Mesenchymal stem cell (in vitro differentiated cells and primary cell): ENCODE data around the gene SERPINB4.
A peak's percentile ranks its signal among the peaks of the same experiment; 100 is the strongest.
"Not testable (repeated sequence)": the region's sequence is repeated elsewhere in the genome, so short reads cannot be mapped to it uniquely, and the experiment has no call there.

Source experiments
- DNase-seq: peaks from one replicate; pipeline ENCODE4 v3.0.0-alpha.2; 2013
- H2AFZ ChIP-seq: one replicate; pipeline ENCODE4 v1.6.1; 2013; ENCODE audit warnings: low read depth, mild to moderate bottlenecking, control low read depth, inconsistent platforms, low read length, moderate library complexity
- H2AK5ac ChIP-seq: 2 replicates; pipeline ENCODE4 v1.6.1; 2013; ENCODE audit warnings: low read length, moderate library complexity, mild to moderate bottlenecking, inconsistent platforms; ENCODE audit not compliant: severe bottlenecking
- H2BK120ac ChIP-seq: one replicate; pipeline ENCODE4 v1.6.1; 2013; ENCODE audit warnings: low read depth, mild to moderate bottlenecking, inconsistent platforms, low read length, moderate library complexity
- H2BK12ac ChIP-seq, 2 experiments: one replicate each; pipeline ENCODE4 v1.6.1; 2013; ENCODE audit warnings: inconsistent platforms in 2 of 2, low read length in 2 of 2, mild to moderate bottlenecking in 2 of 2, moderate library complexity in 2 of 2, control low read depth in 1 of 2
- H2BK15ac ChIP-seq: one replicate; pipeline ENCODE4 v1.6.1; 2013; ENCODE audit warnings: mild to moderate bottlenecking, low read depth, inconsistent platforms; ENCODE audit not compliant: poor library complexity, severe bottlenecking
- H2BK5ac ChIP-seq: 2 replicates; pipeline ENCODE4 v1.6.1; 2013; ENCODE audit warnings: low read depth, mild to moderate bottlenecking, low read length, control low read depth, inconsistent platforms; ENCODE audit not compliant: poor library complexity, severe bottlenecking
- H3K14ac ChIP-seq, 2 experiments: one replicate each; pipeline ENCODE4 v1.6.1; 2013; ENCODE audit warnings: inconsistent platforms in 2 of 2, low read length in 2 of 2, control low read depth in 1 of 2, mild to moderate bottlenecking in 1 of 2, moderate library complexity in 1 of 2
- H3K18ac ChIP-seq, 2 experiments: one replicate each; pipeline ENCODE4 v1.6.1; 2013; ENCODE audit warnings: inconsistent platforms in 2 of 2, low read length in 2 of 2, control low read depth in 1 of 2, low read depth in 1 of 2, mild to moderate bottlenecking in 1 of 2
- H3K23ac ChIP-seq, 2 experiments: one replicate each; pipeline ENCODE4 v1.6.1; 2013; ENCODE audit warnings: inconsistent platforms in 2 of 2, low read length in 2 of 2, mild to moderate bottlenecking in 2 of 2, moderate library complexity in 2 of 2, control low read depth in 1 of 2
- H3K27ac ChIP-seq: 2 replicates; pipeline ENCODE4 v1.5.1; 2013; ENCODE audit warnings: mild to moderate bottlenecking, moderate library complexity, low read length, control low read depth, inconsistent platforms; ENCODE audit not compliant: poor library complexity, severe bottlenecking
- H3K27me3 ChIP-seq, 2 experiments: 2 replicates each; pipeline versions ENCODE4 v1.6.1 to v1.7.0; 2013; ENCODE audit warnings: low read length in 2 of 2, mild to moderate bottlenecking in 2 of 2, moderate library complexity in 2 of 2, control low read depth in 1 of 2, inconsistent platforms in 1 of 2; ENCODE audit not compliant: control insufficient read depth in 1 of 2, insufficient read depth in 1 of 2
- H3K36me3 ChIP-seq, 2 experiments: 2 replicates each; pipeline versions ENCODE4 v1.6.1 to v1.7.0; 2013; ENCODE audit warnings: low read length in 2 of 2, control low read depth in 1 of 2, inconsistent platforms in 1 of 2, low read depth in 1 of 2, mild to moderate bottlenecking in 1 of 2; ENCODE audit not compliant: insufficient read depth in 2 of 2, control insufficient read depth in 1 of 2
- H3K4ac ChIP-seq, 2 experiments: one replicate each; pipeline ENCODE4 v1.6.1; 2013; ENCODE audit warnings: inconsistent platforms in 2 of 2, low read length in 2 of 2, mild to moderate bottlenecking in 2 of 2, moderate library complexity in 2 of 2, control low read depth in 1 of 2, low read depth in 1 of 2
- H3K4me1 ChIP-seq: 2 replicates; pipeline ENCODE4 v1.6.1; 2013; ENCODE audit warnings: low read depth, low read length, control low read depth; ENCODE audit not compliant: control insufficient read depth, insufficient read depth
- H3K4me2 ChIP-seq: 2 replicates; pipeline ENCODE4 v1.6.1; 2013; ENCODE audit warnings: low read length, mild to moderate bottlenecking, inconsistent platforms; ENCODE audit not compliant: poor library complexity, severe bottlenecking
- H3K4me3 ChIP-seq, 2 experiments: 2 replicates each; pipeline versions ENCODE4 v1.5.1 to v1.7.0; 2013; ENCODE audit warnings: low read length in 2 of 2, mild to moderate bottlenecking in 2 of 2, control low read depth in 1 of 2, low read depth in 1 of 2; ENCODE audit not compliant: insufficient read depth in 1 of 2
- H3K79me1 ChIP-seq: replicated peaks from 2 replicates; pipeline ENCODE4 v1.6.1; 2013; ENCODE audit warnings: mild to moderate bottlenecking, control low read depth, low read length, inconsistent platforms; ENCODE audit not compliant: poor library complexity, severe bottlenecking
- H3K9ac ChIP-seq: 2 replicates; pipeline ENCODE4 v1.7.0; 2013; ENCODE audit warnings: mild to moderate bottlenecking, low read length, moderate library complexity
- H3K9me3 ChIP-seq: 2 replicates; pipeline ENCODE4 v1.7.0; 2013; ENCODE audit warnings: mild to moderate bottlenecking, low read length; ENCODE audit not compliant: control insufficient read depth
- H4K8ac ChIP-seq: one replicate; pipeline ENCODE4 v1.6.1; 2013; ENCODE audit warnings: inconsistent platforms, mild to moderate bottlenecking, low read length, moderate library complexity
- H4K91ac ChIP-seq: one replicate; pipeline ENCODE4 v1.6.1; 2013; ENCODE audit warnings: mild to moderate bottlenecking, low read length, inconsistent platforms
- WGBS: methylation state at CpG from one replicate; pipeline ENCODE4 v1.1.7; 2013; ENCODE audit warnings: mixed read lengths; 5-methylcytosine and 5-hydroxymethylcytosine counted together

SERPINB4 gene

DNA sequence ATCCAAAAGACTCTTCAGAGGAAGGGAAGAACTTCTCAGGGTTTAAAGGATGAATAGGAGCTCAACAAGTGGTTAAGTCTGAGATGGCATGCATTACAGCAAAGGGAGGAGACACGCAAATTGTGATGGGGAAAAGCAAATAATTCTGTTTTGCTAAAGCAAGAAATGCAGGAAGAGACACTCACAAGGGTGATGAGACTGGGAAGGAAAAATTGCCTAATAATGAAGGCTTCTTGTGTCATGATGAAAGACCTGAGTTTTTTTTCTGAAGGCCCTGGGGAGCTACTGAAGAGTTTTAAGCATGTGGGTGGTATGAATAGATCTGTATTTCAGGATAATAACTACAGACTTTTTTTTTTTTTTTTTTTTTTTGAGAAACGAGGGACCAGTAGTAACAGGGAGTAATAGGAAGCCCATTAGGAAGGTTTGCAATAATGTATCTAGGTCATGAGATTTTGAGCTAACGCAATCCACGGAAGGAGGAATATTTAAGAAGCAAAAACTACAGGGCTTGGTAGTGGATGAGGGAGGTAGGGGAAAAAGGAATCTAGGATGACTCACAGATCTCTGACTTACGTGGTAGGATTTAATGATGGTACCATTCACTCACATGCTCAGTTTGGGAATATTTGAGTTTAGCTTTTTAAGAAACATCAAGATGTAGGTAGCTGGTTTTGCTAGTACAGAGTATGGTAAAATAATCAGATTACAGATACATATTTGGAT is 33.6 kb upstream of the SERPINB4 start:
- Histone ChIP-seq H2BK15ac (no peak overlapping the region), H2BK5ac (no peak overlapping the region), H3K9me3 (no peaks in the 10 kb centered on the region), H2BK12ac (no peak overlapping the region), H2BK120ac (no peak overlapping the region), H3K4me1 (no peaks in the 10 kb centered on the region), H3K4me2 (no peak overlapping the region), H4K91ac (no peak overlapping the region), H2AFZ (no peak overlapping the region), H3K27ac (no peak overlapping the region), H3K18ac (no peak overlapping the region), H3K27me3 (no peaks in the 10 kb centered on the region), H3K14ac (no peak overlapping the region), H4K8ac (no peak overlapping the region), H3K4ac (no peak overlapping the region), H3K36me3 (no peaks in the 10 kb centered on the region), H3K23ac (no peak overlapping the region), H3K9ac (no peak overlapping the region), H3K79me1 (no peaks in the 10 kb centered on the region), H2AK5ac (no peak overlapping the region), H3K4me3 (no peak overlapping the region)
- WGBS: 76% methylated on average over 5 of the region's 5 CpGs
- peak; percentile 3 for DNase-seq

DNA sequence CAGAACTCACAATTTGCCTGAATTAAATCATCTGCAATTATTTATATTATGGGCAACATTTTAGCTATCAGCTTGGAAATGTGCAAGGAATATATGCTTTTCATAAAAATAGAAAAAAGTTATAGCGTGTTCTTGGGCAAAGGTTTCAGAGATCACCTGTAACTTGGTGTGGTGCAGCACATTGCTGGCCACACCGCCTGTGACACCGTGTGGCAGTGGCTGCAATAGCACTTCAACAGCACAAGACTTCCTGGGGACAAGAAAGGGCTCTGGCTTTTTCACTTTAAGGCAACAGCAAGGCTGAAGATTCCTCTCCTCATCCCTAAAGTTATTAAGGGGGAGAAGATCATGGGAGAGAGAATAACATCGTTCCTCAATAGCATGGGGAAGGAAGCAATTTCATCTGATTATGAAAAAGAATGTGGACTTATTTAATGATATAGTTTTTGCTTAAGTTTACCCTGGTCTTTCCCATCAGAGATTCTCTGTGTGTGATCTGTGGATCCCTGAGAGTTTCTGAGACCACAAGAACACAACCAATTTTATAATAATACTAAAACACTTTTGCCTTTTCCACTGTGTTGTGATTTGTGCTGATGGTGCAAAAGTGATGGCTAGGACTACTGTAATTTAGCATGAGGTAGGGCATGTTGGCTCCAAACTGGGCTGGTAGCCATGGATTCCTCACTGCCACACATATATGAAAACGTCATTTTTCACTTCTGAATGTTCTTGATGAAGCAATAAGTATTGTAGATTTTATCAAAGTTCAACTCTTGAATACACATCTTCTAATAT is 32.7 kb upstream of the SERPINB4 start:
- H3K9me3 ChIP-seq: peaks cover 9% of the 10 kb centered on the region
- H3K27me3 ChIP-seq: no peaks in the 10 kb centered on the region
- H3K4me3 ChIP-seq: no peak overlapping the region
- H2BK120ac ChIP-seq: no peak overlapping the region
- no peak overlapping the region for H3K23ac ChIP-seq
- DNase-seq: no peak
- H3K18ac ChIP-seq: no peak overlapping the region
- H3K36me3 ChIP-seq: no peaks in the 10 kb centered on the region
- no peak overlapping the region for H4K8ac ChIP-seq
- H3K79me1 ChIP-seq: no peaks in the 10 kb centered on the region
- H3K4me2 ChIP-seq: no peak overlapping the region
- H2BK15ac ChIP-seq: no peak overlapping the region
- no peak overlapping the region for H3K27ac ChIP-seq
- H3K9ac ChIP-seq: no peak overlapping the region
- no peak overlapping the region for H4K91ac ChIP-seq
- H2BK12ac ChIP-seq: no peak overlapping the region
- no peak overlapping the region for H2BK5ac ChIP-seq
- H3K14ac ChIP-seq: no peak overlapping the region
- no peak overlapping the region for H3K4ac ChIP-seq
- no peak overlapping the region for H2AFZ ChIP-seq
- no peak overlapping the region for H2AK5ac ChIP-seq
- H3K4me1 ChIP-seq: no peaks in the 10 kb centered on the region
- WGBS: 32% methylated on average over 3 of the region's 5 CpGs

DNA sequence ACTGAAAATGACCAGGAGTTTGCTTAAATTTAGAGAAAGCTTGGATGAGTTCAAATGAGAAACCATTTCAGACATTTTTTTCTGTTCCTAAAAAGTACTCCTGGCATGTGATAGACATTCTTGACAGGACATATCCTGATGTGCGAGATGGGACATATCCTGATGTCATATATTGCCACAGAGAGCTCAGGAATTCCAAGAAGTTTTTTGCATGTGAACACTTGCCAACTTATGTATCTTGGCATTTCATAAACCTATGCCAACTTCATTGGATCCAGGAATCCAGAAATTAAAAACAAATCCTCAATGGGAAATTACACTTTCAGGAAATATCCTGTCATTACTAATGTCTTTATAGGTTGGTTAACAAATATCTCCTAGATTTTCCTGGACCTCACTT is 20.5 kb upstream of the SERPINB4 start:
- H3K14ac ChIP-seq: no peak overlapping the region
- WGBS: 74% methylated on average over 1 of the region's 1 CpG

DNA sequence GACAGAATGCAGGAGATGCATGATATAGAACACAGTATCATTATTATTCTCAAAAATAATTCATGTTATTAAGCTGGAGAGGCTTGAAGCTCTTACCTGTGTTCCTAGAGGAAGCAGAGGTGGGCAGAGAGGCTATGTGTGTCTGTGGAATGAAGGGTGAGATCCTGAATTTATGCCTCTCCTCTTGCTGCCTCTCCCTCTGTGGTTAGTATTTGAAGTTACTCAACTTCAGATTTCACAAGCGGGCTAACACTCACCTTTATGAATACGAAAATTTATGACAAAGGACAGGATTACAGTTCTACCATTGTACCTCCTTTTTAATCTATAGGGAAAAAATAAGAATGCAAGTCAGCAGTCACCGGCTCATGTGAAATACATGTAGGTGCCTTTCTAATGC is 17.7 kb upstream of the SERPINB4 start, which contains the start of gene SERPINB3:
TSS of gene SERPINB3 (minus strand) at position 144 of the 400 bp plus-strand sequence. CDS start 677 bp downstream, outside the sequence.
- not testable (repeated sequence) for H3K9me3 ChIP-seq, H2BK120ac ChIP-seq, H3K79me1 ChIP-seq, H3K4me2 ChIP-seq, H2AFZ ChIP-seq, H4K91ac ChIP-seq, H4K8ac ChIP-seq, H3K36me3 ChIP-seq, H3K14ac ChIP-seq, H3K27me3 ChIP-seq, H3K23ac ChIP-seq, H2AK5ac ChIP-seq, H3K27ac ChIP-seq, H3K4me1 ChIP-seq, H3K4me3 ChIP-seq, H3K18ac ChIP-seq, H2BK12ac ChIP-seq, H3K9ac ChIP-seq, DNase-seq, H2BK5ac ChIP-seq, H2BK15ac ChIP-seq, H3K4ac ChIP-seq
- no CpG with 5 or more reads among the region's 3 CpGs for WGBS

More for the DNA sequence above, 20.5 kb upstream of the SERPINB4 start:
- Histone ChIP-seq H4K8ac (no peak overlapping the region), H2BK12ac (no peak overlapping the region), H4K91ac (no peak overlapping the region), H3K4ac (no peak overlapping the region), H3K4me1 (no peaks in the 10 kb centered on the region), H3K4me3 (no peak overlapping the region), H3K4me2 (no peak overlapping the region), H2AFZ (no peak overlapping the region), H2AK5ac (no peak overlapping the region), H3K9ac (no peak overlapping the region), H2BK15ac (no peak overlapping the region), H2BK5ac (no peak overlapping the region), H3K79me1 (no peaks in the 10 kb centered on the region), H3K23ac (no peak overlapping the region), H3K18ac (no peak overlapping the region), H3K27me3 (no peaks in the 10 kb centered on the region), H3K36me3 (no peaks in the 10 kb centered on the region), H3K27ac (no peak overlapping the region), H2BK120ac (no peak overlapping the region), H3K9me3 (peaks cover 3% of the 10 kb centered on the region)
- no peak for DNase-seq
